GM12878 (cell line): Measurements from ENCODE around the gene PLXNB3. TPM values are rescaled to one million over a fixed set of nuclear protein-coding genes. Genes with fewer than 3 reads are reported as not detected.

Experiments
- CBX5 ChIP-seq: sonication (generic); IDR thresholded peaks from 2 replicates; pipeline ENCODE4 v1.6.1; 2016; ENCODE audit warnings: low read depth, moderate library complexity, mild to moderate bottlenecking, inconsistent platforms
- EGR1 ChIP-seq, 2 experiments: IDR thresholded peaks; 1 replicate in 1 of 2; 2 replicates in 1 of 2; pipeline ENCODE4 v1.6.1; 2011 to 2012; ENCODE audit warnings: low read depth in 2 of 2, low read length in 2 of 2, borderline replicate concordance in 1 of 2, mild to moderate bottlenecking in 1 of 2, moderate library complexity in 1 of 2
- FOS ChIP-seq: IDR thresholded peaks from 3 replicates; pipeline ENCODE4 v1.6.1; 2011; ENCODE audit warnings: borderline replicate concordance; ENCODE audit not compliant: insufficient read length; ENCODE audit errors: extremely low read depth
- GATAD2B ChIP-seq: fragments of 450-650 bp; conservative IDR thresholded peaks from 2 replicates; pipeline ENCODE4 v1.6.1; 2017; ENCODE audit warnings: low read depth, mild to moderate bottlenecking, moderate library complexity
- HDAC6 ChIP-seq: fragments of 200-600 bp; sonication (generic); IDR thresholded peaks from one replicate; pipeline ENCODE4 v1.8.0; 2017; ENCODE audit warnings: antibody characterized with exemption; ENCODE audit not compliant: unreplicated experiment
- IRF3 ChIP-seq: fragments of 450-650 bp; IDR thresholded peaks from 2 replicates; pipeline ENCODE4 v1.6.1; 2014; ENCODE audit warnings: mild to moderate bottlenecking
- IRF5 ChIP-seq: fragments of 450-650 bp; IDR thresholded peaks from 2 replicates; pipeline ENCODE4 v1.6.1; 2017; ENCODE audit warnings: borderline replicate concordance
- LARP7 ChIP-seq: fragments of 450-650 bp; IDR thresholded peaks from 2 replicates; pipeline ENCODE4 v1.6.1; 2017; ENCODE audit warnings: mild to moderate bottlenecking
- MLLT1 ChIP-seq: fragments of 450-650 bp; IDR thresholded peaks from 2 replicates; pipeline ENCODE4 v1.6.1; 2016; ENCODE audit warnings: mild to moderate bottlenecking
- MXI1 ChIP-seq: fragments of 150-350 bp; IDR thresholded peaks from 2 replicates; pipeline ENCODE4 v1.6.1; 2011; ENCODE audit warnings: low read depth, mild to moderate bottlenecking, inconsistent platforms, low read length, improper control_type of control experiment
- NFIC ChIP-seq: IDR thresholded peaks from 2 replicates; pipeline ENCODE4 v1.6.1; 2012; ENCODE audit warnings: low read depth, mild to moderate bottlenecking, inconsistent platforms, low read length, moderate library complexity
- PAX8 ChIP-seq: fragments of 450-650 bp; IDR thresholded peaks from 2 replicates; pipeline ENCODE4 v1.6.1; 2017; ENCODE audit warnings: mild to moderate bottlenecking, moderate library complexity
- POLR2AphosphoS5 ChIP-seq: IDR thresholded peaks from 2 replicates; pipeline ENCODE4 v1.6.1; 2011; ENCODE audit warnings: mild to moderate bottlenecking, low read length, inconsistent platforms
- SMAD5 ChIP-seq: IDR thresholded peaks from 2 replicates; pipeline ENCODE4 v1.6.1; 2016; ENCODE audit warnings: antibody characterized with exemption, low read depth
- SMARCA5 ChIP-seq: fragments of 450-650 bp; IDR thresholded peaks from 2 replicates; pipeline ENCODE4 v1.6.1; 2017; ENCODE audit warnings: mild to moderate bottlenecking
- SREBF2 ChIP-seq: IDR thresholded peaks from 2 replicates; pipeline ENCODE4 v1.6.1; 2012; ENCODE audit warnings: mild to moderate bottlenecking, low read length
- STAT3 ChIP-seq: IDR thresholded peaks from 2 replicates; pipeline ENCODE4 v1.6.1; 2011; ENCODE audit warnings: low read depth, low read length, improper control_type of control experiment
- TCF3 ChIP-seq: IDR thresholded peaks from 2 replicates; pipeline ENCODE4 v1.6.1; 2012; ENCODE audit warnings: low read depth, mild to moderate bottlenecking, low read length, borderline replicate concordance; ENCODE audit not compliant: insufficient read depth
- USF1 ChIP-seq: IDR thresholded peaks from 2 replicates; pipeline ENCODE4 v1.6.1; 2011; ENCODE audit warnings: borderline replicate concordance, low read depth, mild to moderate bottlenecking, moderate library complexity, mixed read lengths, low read length; ENCODE audit not compliant: insufficient read depth; ENCODE audit errors: extremely low read length
- ZBTB11 ChIP-seq: fragments of 450-650 bp; formaldehyde crosslinking; IDR thresholded peaks from 2 replicates; pipeline ENCODE4 v1.5.0; 2022; ENCODE audit warnings: mild to moderate bottlenecking, missing genetic modification characterization
- ZNF24 ChIP-seq: fragments of 450-650 bp; IDR thresholded peaks from 2 replicates; pipeline ENCODE4 v1.6.1; 2017; ENCODE audit warnings: antibody characterized with exemption, mild to moderate bottlenecking
- ZNF622 ChIP-seq: fragments of 450-650 bp; IDR thresholded peaks from 2 replicates; pipeline ENCODE4 v1.6.1; 2017; ENCODE audit warnings: mild to moderate bottlenecking, inconsistent platforms
- ZSCAN29 ChIP-seq: fragments of 450-650 bp; IDR thresholded peaks from 2 replicates; pipeline ENCODE4 v1.6.1; 2017; ENCODE audit warnings: mild to moderate bottlenecking, moderate library complexity
- polyA plus RNA-seq, 11 experiments: library from polyadenylated mRNA; depleted of rRNA in 4 of 11; unstranded in 6 of 11; stranded (reverse) in 5 of 11; fragments of >200 nt; fragmentation: Nextera tagmentation in 4 of 11; fragmentation: Illumina TruSeq in 1 of 11; extraction: Ambion mirVana in 4 of 11; extraction: Trizol in 1 of 11; gene quantifications; 1 replicate in 1 of 11; 2 replicates in 10 of 11; pipeline versions ENCODE4 v1.2.1 to v1.2.3, GENCODE V29; 2011 to 2016; ENCODE audit warnings: inconsistent platforms in 2 of 11, missing spikeins in 2 of 11, low read depth in 1 of 11
- total RNA-seq, 4 experiments: library from RNA; depleted of rRNA in 3 of 4; stranded (reverse); fragments of >200 nt in 3 of 4; fragmentation: Illumina TruSeq in 1 of 4; extraction: Trizol in 1 of 4; gene quantifications; 2 replicates each; pipeline versions ENCODE4 v1.2.1 to v1.2.3, GENCODE V29; 2013 to 2021

PLXNB3 gene
- total and polyA plus RNA-seq, 10 of the 15 experiments (the other 5 are each of a cell fraction or from before 2014, with no cell fraction given) = 0.06 to 0.68 (median 0.19) TPM; not detected in 4

GRCh38 chrX:153763989-153764755, at the start of gene PLXNB3 (continued):
- TF ChIP-seq MLLT1 = no peak
- no peak for TF ChIP-seq SREBF2
- TF ChIP-seq TCF3 = no peak
- TF ChIP-seq ZSCAN29 = no peak
- no peak for TF ChIP-seq EGR1 (IDR thresholded peaks at IDR 0.05; ENCODE audit: borderline replicate concordance in 1 of 2, low read depth in 2 of 2, low read length in 2 of 2)
- TF ChIP-seq FOS = no peak
- no peak for TF ChIP-seq PAX8
- 0 out of 2 replicates have a peak, but pooled peaks have one; percentile 32 for TF ChIP-seq SMARCA5
- no peak for TF ChIP-seq CBX5
- TF ChIP-seq POLR2AphosphoS5 = no peak
- TF ChIP-seq LARP7 = peak; percentile 37; the same call in 1 of the 2 replicates
- TF ChIP-seq IRF5 = no peak
- TF ChIP-seq IRF3 = no peak
- no peak for TF ChIP-seq ZNF24
- no peak for TF ChIP-seq ZNF622
- no peak for TF ChIP-seq NFIC
- TF ChIP-seq HDAC6 = no peak
- no peak for TF ChIP-seq SMAD5
- no peak for TF ChIP-seq STAT3
- peak; percentile 28; the same call in 1 of the 2 replicates for TF ChIP-seq GATAD2B
- no peak for TF ChIP-seq ZBTB11 (CRISPR knock-in tag)
- TF ChIP-seq MXI1 = no peak
- no peak for TF ChIP-seq USF1
